Measurements from ENCODE around the gene CD93.

Gene CD93

GRCh38 chr20:23086056-23086566 lies at the start of gene CD93:
Gene CD93 (minus strand): TSS chr20:23086324. CDS start chr20:23086192, 132 bp downstream.
- DNase-seq (ENCODE audit: low read depth) = no peak

GRCh38 chr20:23133560-23133998 lies 47.5 kb upstream of the CD93 start:
- DNase-seq (ENCODE audit: low read depth) = no peak

GRCh38 chr20:23132930-23133559 lies 46.9 kb upstream of the CD93 start:
- no peak for DNase-seq (ENCODE audit: low read depth)

GRCh38 chr20:23132293-23132929 lies 46.3 kb upstream of the CD93 start:
- DNase-seq (ENCODE audit: low read depth) = no peak

- DNase-seq (ENCODE audit: low read depth) = peak; percentile 6
These were observed 45.6 kb upstream of the CD93 start for GRCh38 chr20:23131766-23132165.

GRCh38 chr20:23130622-23131140 lies 44.6 kb upstream of the CD93 start:
- no peak for DNase-seq (ENCODE audit: low read depth)

- DNase-seq (ENCODE audit: low read depth) = no peak
These were observed 43.9 kb upstream of the CD93 start for GRCh38 chr20:23129891-23130621.

GRCh38 chr20:23129266-23129665 lies 43.1 kb upstream of the CD93 start:
- DNase-seq (ENCODE audit: low read depth) = no peak

- no peak for DNase-seq (ENCODE audit: low read depth)
These were observed 42.5 kb upstream of the CD93 start for GRCh38 chr20:23128461-23129125.

GRCh38 chr20:23127506-23128279 lies 41.6 kb upstream of the CD93 start:
- no peak for DNase-seq (ENCODE audit: low read depth)

- DNase-seq (ENCODE audit: low read depth) = no peak
These were observed 40.3 kb upstream of the CD93 start for GRCh38 chr20:23126281-23127061.

GRCh38 chr20:23125625-23126191 lies 39.6 kb upstream of the CD93 start:
- DNase-seq (ENCODE audit: low read depth) = peak; percentile 11

GRCh38 chr20:23125159-23125558 lies 39.0 kb upstream of the CD93 start:
- DNase-seq (ENCODE audit: low read depth) = no peak

- no peak for DNase-seq (ENCODE audit: low read depth)
These were observed 37.8 kb upstream of the CD93 start for GRCh38 chr20:23123886-23124285.

- DNase-seq (ENCODE audit: low read depth) = no peak
These were observed 36.9 kb upstream of the CD93 start for GRCh38 chr20:23122796-23123655.

GRCh38 chr20:23122321-23122720 lies 36.2 kb upstream of the CD93 start:
- DNase-seq (ENCODE audit: low read depth) = no peak

- no peak for DNase-seq (ENCODE audit: low read depth)
These were observed 35.7 kb upstream of the CD93 start for GRCh38 chr20:23121751-23122320.

- DNase-seq (ENCODE audit: low read depth) = no peak
These were observed 35.0 kb upstream of the CD93 start for GRCh38 chr20:23120936-23121750.

Data from EH (cell line).